ENCODE measurements around the gene MISP. TPM values are rescaled to one million over a fixed set of nuclear protein-coding genes. Genes with fewer than 3 reads are reported as not detected.

MISP gene
- total RNA-seq, 1 donor from 2014 or later: not detected

DNA sequence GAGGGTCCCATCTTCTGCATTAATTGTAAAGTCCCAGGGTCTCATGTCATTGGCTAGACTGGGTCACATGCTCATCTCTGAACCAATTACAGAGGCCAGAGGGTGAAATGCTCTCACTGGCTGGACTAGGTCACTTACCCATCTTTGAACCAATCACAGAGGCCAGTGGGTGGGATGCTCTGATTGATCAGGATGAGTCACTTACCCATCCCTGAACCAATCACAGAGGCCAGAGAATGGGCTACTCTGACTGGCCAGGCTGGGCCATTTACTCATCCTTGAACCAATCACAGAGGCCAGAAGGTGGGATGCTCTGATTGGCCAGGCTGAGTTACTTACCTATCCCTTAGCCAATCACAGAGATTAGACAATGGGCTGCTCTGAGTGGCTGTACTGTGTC is 5.3 kb downstream of the MISP start:
- Histone ChIP-seq H3K27me3 (ENCODE audit: control insufficient read depth in 3 of 3, insufficient read depth in 3 of 3, low read length in 3 of 3) (peaks cover 4 to 22% (median 19%) of the 10 kb centered on the region in 3 donors), H3K9ac (ENCODE audit: low read depth in 1 of 3, low read length in 3 of 3) (no peak overlapping the region)

DNA sequence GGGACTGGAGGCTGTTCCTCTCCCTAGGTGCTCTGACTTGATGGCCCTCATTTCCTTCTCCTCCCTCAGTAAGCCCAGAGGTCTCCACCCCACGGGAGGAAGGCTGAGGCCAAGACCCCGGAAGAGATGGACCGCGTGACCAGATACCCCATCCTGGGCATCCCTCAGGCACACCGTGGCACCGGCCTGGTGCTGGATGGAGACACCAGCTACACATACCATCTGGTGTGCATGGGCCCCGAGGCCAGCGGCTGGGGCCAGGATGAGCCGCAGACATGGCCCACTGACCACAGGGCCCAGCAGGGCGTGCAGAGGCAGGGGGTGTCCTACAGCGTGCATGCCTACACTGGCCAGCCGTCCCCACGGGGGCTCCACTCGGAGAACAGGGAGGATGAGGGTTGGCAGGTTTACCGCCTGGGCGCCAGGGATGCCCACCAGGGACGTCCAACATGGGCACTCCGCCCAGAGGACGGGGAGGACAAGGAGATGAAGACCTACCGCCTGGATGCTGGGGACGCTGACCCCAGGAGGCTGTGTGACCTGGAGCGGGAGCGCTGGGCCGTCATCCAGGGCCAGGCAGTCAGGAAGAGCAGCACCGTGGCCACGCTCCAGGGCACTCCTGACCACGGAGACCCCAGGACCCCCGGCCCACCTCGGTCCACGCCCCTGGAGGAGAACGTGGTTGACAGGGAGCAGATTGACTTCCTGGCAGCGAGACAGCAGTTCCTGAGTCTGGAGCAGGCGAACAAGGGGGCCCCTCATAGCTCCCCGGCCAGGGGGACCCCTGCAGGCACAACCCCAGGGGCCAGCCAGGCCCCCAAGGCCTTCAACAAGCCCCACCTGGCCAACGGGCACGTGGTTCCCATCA is 6.1 kb downstream of the MISP start:
- H3K4me1 ChIP-seq (ENCODE audit: control insufficient read depth in 3 of 3, insufficient read depth in 3 of 3, low read length in 3 of 3): no peaks in the 10 kb centered on the region
- H3K27ac ChIP-seq (ENCODE audit: low read depth, low read length): no peak overlapping the region
- H3K36me3 ChIP-seq (ENCODE audit: control insufficient read depth in 3 of 3, insufficient read depth in 3 of 3, low read length in 3 of 3): no peaks in the 10 kb centered on the region
- H3K4me3 ChIP-seq (ENCODE audit: low read length in 3 of 3): no peak overlapping the region
- peaks cover 4 to 16% (median 15%) of the 10 kb centered on the region in 3 donors for H3K27me3 ChIP-seq (ENCODE audit: control insufficient read depth in 3 of 3, insufficient read depth in 3 of 3, low read length in 3 of 3)
- H3K9me3 ChIP-seq (ENCODE audit: control insufficient read depth in 3 of 3, low read length in 3 of 3): peaks cover 0 to 5% (median 0%) of the 10 kb centered on the region in 3 donors
- H3K9ac ChIP-seq (ENCODE audit: low read depth in 1 of 3, low read length in 3 of 3): no peak overlapping the region

More for the DNA sequence above, 5.3 kb downstream of the MISP start:
- H3K4me1 ChIP-seq (ENCODE audit: control insufficient read depth in 3 of 3, insufficient read depth in 3 of 3, low read length in 3 of 3): no peaks in the 10 kb centered on the region
- H3K27ac ChIP-seq (ENCODE audit: low read depth, low read length): no peak overlapping the region
- peaks cover 0 to under 1% (median 0%) of the 10 kb centered on the region in 3 donors for H3K9me3 ChIP-seq (ENCODE audit: control insufficient read depth in 3 of 3, low read length in 3 of 3)
- H3K36me3 ChIP-seq (ENCODE audit: control insufficient read depth in 3 of 3, insufficient read depth in 3 of 3, low read length in 3 of 3): no peaks in the 10 kb centered on the region
- H3K4me3 ChIP-seq (ENCODE audit: low read length in 3 of 3): no peak overlapping the region

DNA sequence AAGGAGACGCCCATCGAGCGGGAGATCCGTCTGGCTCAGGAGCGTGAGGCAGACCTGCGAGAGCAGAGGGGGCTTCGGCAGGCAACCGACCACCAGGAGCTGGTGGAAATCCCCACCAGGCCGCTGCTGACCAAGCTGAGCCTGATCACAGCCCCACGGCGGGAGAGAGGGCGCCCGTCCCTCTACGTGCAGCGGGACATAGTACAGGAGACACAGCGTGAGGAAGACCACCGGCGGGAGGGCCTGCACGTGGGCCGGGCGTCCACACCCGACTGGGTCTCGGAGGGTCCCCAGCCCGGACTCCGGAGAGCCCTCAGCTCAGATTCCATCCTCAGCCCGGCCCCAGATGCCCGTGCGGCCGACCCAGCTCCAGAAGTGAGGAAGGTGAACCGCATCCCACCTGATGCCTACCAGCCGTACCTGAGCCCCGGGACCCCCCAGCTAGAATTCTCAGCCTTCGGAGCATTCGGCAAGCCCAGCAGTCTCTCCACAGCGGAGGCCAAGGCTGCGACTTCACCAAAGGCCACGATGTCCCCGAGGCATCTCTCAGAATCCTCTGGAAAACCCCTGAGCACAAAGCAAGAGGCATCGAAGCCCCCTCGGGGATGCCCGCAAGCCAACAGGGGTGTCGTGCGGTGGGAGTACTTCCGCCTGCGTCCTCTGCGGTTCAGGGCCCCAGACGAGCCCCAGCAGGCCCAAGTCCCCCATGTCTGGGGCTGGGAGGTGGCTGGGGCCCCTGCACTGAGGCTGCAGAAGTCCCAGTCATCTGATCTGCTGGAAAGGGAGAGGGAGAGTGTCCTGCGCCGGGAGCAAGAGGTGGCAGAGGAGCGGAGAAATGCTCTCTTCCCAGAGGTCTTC is 7.1 kb downstream of the MISP start:
- H3K4me3 ChIP-seq (ENCODE audit: low read length in 3 of 3): no peak overlapping the region
- H3K36me3 ChIP-seq (ENCODE audit: control insufficient read depth in 3 of 3, insufficient read depth in 3 of 3, low read length in 3 of 3): no peaks in the 10 kb centered on the region
- H3K27me3 ChIP-seq (ENCODE audit: control insufficient read depth in 3 of 3, insufficient read depth in 3 of 3, low read length in 3 of 3): peaks cover 4 to 10% (median 10%) of the 10 kb centered on the region in 3 donors
- peaks cover 0 to 5% (median 0%) of the 10 kb centered on the region in 3 donors for H3K9me3 ChIP-seq (ENCODE audit: control insufficient read depth in 3 of 3, low read length in 3 of 3)
- H3K27ac ChIP-seq (ENCODE audit: low read depth, low read length): no peak overlapping the region
- H3K4me1 ChIP-seq (ENCODE audit: control insufficient read depth in 3 of 3, insufficient read depth in 3 of 3, low read length in 3 of 3): no peaks in the 10 kb centered on the region
- no peak overlapping the region for H3K9ac ChIP-seq (ENCODE audit: low read depth in 1 of 3, low read length in 3 of 3)

DNA sequence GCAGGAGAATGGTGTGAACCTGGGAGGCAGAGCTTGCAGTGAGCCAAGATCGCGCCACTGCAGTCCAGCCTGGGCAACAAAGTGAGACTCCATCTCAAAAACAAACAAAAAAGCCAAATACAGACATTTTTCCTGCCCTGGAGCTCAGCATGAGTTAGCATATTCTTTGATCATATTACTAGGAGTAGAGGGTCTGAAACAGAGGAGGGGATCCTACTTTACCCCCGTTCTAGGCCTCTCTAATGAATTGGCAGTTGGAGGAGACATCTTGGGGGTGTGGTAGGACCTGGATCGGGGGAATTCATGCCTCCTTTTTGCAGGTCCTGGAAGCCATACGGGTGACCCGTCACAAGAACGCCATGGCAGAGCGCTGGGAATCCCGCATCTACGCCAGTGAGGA is 12.3 kb downstream of the MISP start:
- H3K9me3 ChIP-seq (ENCODE audit: control insufficient read depth in 3 of 3, low read length in 3 of 3): peaks cover 0 to 5% (median 0%) of the 10 kb centered on the region in 3 donors
- H3K4me1 ChIP-seq (ENCODE audit: control insufficient read depth in 3 of 3, insufficient read depth in 3 of 3, low read length in 3 of 3): no peaks in the 10 kb centered on the region
- no peak overlapping the region for H3K27ac ChIP-seq (ENCODE audit: low read depth, low read length)
- H3K9ac ChIP-seq (ENCODE audit: low read depth in 1 of 3, low read length in 3 of 3): no peak overlapping the region
- peaks cover 3 to 22% (median 4%) of the 10 kb centered on the region in 3 donors for H3K27me3 ChIP-seq (ENCODE audit: control insufficient read depth in 3 of 3, insufficient read depth in 3 of 3, low read length in 3 of 3)
- H3K36me3 ChIP-seq (ENCODE audit: control insufficient read depth in 3 of 3, insufficient read depth in 3 of 3, low read length in 3 of 3): no peaks in the 10 kb centered on the region
- H3K4me3 ChIP-seq (ENCODE audit: low read length in 3 of 3): no peak overlapping the region

DNA sequence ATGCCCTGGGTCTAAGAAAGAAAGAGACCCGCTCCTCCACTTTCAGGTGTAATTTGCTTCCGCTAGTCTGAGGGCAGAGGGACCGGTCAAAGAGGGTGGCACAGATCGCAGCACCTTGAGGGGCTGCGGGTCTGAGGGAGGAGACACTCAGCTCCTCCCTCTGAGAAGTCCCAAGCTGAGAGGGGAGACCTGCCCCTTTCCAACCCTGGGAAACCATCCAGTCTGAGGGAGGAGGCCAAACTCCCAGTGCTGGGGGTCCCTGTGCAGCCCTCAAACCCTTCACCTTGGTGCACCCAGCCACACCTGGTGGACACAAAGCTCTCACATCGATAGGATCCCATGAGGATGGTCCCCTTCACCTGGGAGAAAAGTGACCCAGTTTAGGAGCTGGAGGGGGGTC is 13.0 kb downstream of the MISP start:
- Histone ChIP-seq H3K4me3 (ENCODE audit: low read length in 3 of 3) (no peak overlapping the region), H3K27me3 (ENCODE audit: control insufficient read depth in 3 of 3, insufficient read depth in 3 of 3, low read length in 3 of 3) (peaks cover 3 to 26% (median 4%) of the 10 kb centered on the region in 3 donors), H3K36me3 (ENCODE audit: control insufficient read depth in 3 of 3, insufficient read depth in 3 of 3, low read length in 3 of 3) (no peaks in the 10 kb centered on the region), H3K9me3 (ENCODE audit: control insufficient read depth in 3 of 3, low read length in 3 of 3) (peaks cover 0 to 5% (median 0%) of the 10 kb centered on the region in 3 donors), H3K27ac (ENCODE audit: low read depth, low read length) (no peak overlapping the region), H3K9ac (ENCODE audit: low read depth in 1 of 3, low read length in 3 of 3) (no peak overlapping the region), H3K4me1 (ENCODE audit: control insufficient read depth in 3 of 3, insufficient read depth in 3 of 3, low read length in 3 of 3) (no peaks in the 10 kb centered on the region)

DNA sequence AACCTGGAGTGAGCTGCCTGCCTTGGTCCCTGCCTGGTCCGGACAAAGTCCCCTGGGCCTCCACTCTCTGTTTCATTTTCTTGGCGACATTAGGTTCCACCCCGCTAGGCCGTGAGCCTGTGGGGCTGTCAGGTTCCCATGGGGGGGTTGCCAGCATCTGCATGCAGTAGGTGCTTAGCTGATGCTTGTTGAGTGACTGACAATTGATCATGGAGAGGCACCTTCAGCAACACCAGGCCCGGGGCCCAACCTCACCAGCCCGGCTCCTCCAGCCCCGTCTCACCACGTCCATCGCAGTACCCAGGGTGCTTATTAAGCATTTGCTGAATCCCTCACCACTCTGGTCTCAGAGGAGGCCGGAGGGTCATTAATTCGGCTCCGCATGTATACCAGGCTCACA is 13.4 kb downstream of the MISP start:
- no peak overlapping the region for H3K27ac ChIP-seq (ENCODE audit: low read depth, low read length)
- no peaks in the 10 kb centered on the region for H3K36me3 ChIP-seq (ENCODE audit: control insufficient read depth in 3 of 3, insufficient read depth in 3 of 3, low read length in 3 of 3)
- H3K9me3 ChIP-seq (ENCODE audit: control insufficient read depth in 3 of 3, low read length in 3 of 3): peaks cover 0 to 5% (median 0%) of the 10 kb centered on the region in 3 donors
- H3K4me3 ChIP-seq (ENCODE audit: low read length in 3 of 3): no peak overlapping the region
- no peaks in the 10 kb centered on the region for H3K4me1 ChIP-seq (ENCODE audit: control insufficient read depth in 3 of 3, insufficient read depth in 3 of 3, low read length in 3 of 3)
- peaks cover 3 to 26% (median 4%) of the 10 kb centered on the region in 3 donors for H3K27me3 ChIP-seq (ENCODE audit: control insufficient read depth in 3 of 3, insufficient read depth in 3 of 3, low read length in 3 of 3)
- H3K9ac ChIP-seq (ENCODE audit: low read depth in 1 of 3, low read length in 3 of 3): no peak overlapping the region

DNA sequence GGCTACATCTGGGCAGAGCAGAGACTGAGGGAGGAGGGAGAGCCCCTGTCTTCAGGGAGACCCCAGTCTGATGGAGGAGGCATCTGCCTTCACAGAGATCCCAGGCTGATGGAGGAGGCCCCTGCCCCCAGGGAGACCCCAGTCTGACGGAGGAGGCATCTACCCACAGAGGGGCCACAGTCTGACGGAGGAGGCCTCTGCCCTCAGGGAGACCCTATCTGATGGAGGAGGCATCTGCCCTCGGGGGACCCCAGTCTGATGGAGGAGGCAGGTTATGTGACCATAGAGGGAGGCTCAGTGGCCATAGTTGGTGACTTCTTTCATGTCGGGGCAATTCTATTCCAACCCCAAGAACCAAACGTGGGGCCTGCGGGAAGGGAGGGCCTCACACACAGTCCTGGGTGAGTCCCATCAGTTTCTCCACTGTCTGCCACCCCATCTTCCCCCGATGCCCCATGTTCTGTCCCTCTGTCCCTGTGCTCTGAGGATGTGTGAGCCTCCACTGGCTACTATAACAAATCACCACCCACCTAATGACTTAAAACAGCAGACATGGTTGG is 14.3 kb downstream of the MISP start:
- Histone ChIP-seq H3K36me3 (ENCODE audit: control insufficient read depth in 3 of 3, insufficient read depth in 3 of 3, low read length in 3 of 3) (no peaks in the 10 kb centered on the region), H3K4me3 (ENCODE audit: low read length in 3 of 3) (no peak overlapping the region), H3K27ac (ENCODE audit: low read depth, low read length) (no peak overlapping the region), H3K9ac (ENCODE audit: low read depth in 1 of 3, low read length in 3 of 3) (no peak overlapping the region), H3K4me1 (ENCODE audit: control insufficient read depth in 3 of 3, insufficient read depth in 3 of 3, low read length in 3 of 3) (no peaks in the 10 kb centered on the region), H3K9me3 (ENCODE audit: control insufficient read depth in 3 of 3, low read length in 3 of 3) (peaks cover 0 to 5% (median 0%) of the 10 kb centered on the region in 3 donors), H3K27me3 (ENCODE audit: control insufficient read depth in 3 of 3, insufficient read depth in 3 of 3, low read length in 3 of 3) (peaks cover 3 to 26% (median 4%) of the 10 kb centered on the region in 3 donors)

DNA sequence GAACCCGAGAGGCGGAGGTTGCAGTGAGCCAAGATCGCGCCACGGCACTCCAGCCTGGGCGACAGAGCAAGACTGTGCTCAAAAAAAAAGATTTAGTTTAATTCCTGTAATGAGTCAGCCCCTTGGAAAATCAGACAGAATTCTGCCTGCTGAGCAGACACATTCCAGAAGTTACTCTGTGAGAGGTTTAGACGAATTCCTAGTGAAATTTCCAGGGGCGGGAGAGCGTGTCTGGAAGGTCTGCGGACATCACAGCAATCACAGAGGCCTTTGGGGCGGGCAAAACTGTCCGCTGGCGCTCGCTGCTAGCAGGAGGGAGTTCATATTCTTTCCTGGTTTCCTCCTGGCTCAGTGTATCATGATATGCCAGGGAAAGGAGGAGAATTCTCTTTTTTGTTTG is 17.5 kb downstream of the MISP start:
- no peaks in the 10 kb centered on the region for H3K36me3 ChIP-seq (ENCODE audit: control insufficient read depth in 3 of 3, insufficient read depth in 3 of 3, low read length in 3 of 3)
- no peak overlapping the region for H3K4me3 ChIP-seq (ENCODE audit: low read length in 3 of 3)
- H3K9ac ChIP-seq (ENCODE audit: low read depth in 1 of 3, low read length in 3 of 3): no peak overlapping the region
- H3K27ac ChIP-seq (ENCODE audit: low read depth, low read length): no peak overlapping the region
- H3K9me3 ChIP-seq (ENCODE audit: control insufficient read depth in 3 of 3, low read length in 3 of 3): no peaks in the 10 kb centered on the region
- H3K4me1 ChIP-seq (ENCODE audit: control insufficient read depth in 3 of 3, insufficient read depth in 3 of 3, low read length in 3 of 3): no peaks in the 10 kb centered on the region
- H3K27me3 ChIP-seq (ENCODE audit: control insufficient read depth in 3 of 3, insufficient read depth in 3 of 3, low read length in 3 of 3): peaks cover 3 to 23% (median 4%) of the 10 kb centered on the region in 3 donors

DNA sequence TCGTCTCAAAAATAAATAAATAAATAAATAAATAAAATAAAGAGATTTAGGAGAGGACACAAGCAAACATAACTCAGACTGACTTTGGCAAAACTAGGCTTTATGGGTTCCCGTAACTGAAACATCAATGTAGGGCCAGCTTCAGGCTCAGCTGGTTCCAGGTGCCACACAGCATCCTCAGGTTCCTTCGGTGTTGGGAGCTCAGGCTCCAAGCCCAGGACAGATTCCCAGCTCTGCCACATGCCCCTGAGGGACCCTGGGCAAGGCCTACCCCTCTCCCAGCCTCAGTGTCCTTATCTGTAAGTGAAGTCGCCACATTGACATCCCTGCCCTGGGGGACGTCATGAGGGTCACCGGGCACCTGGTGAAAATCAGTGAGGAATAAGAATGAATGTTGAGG is 18.7 kb downstream of the MISP start:
- no peak overlapping the region for H3K9ac ChIP-seq (ENCODE audit: low read depth in 1 of 3, low read length in 3 of 3)
- no peak overlapping the region for H3K27ac ChIP-seq (ENCODE audit: low read depth, low read length)
- no peaks in the 10 kb centered on the region for H3K36me3 ChIP-seq (ENCODE audit: control insufficient read depth in 3 of 3, insufficient read depth in 3 of 3, low read length in 3 of 3)
- no peak overlapping the region for H3K4me3 ChIP-seq (ENCODE audit: low read length in 3 of 3)
- H3K9me3 ChIP-seq (ENCODE audit: control insufficient read depth in 3 of 3, low read length in 3 of 3): no peaks in the 10 kb centered on the region
- peaks cover 3 to 21% (median 4%) of the 10 kb centered on the region in 3 donors for H3K27me3 ChIP-seq (ENCODE audit: control insufficient read depth in 3 of 3, insufficient read depth in 3 of 3, low read length in 3 of 3)
- no peaks in the 10 kb centered on the region for H3K4me1 ChIP-seq (ENCODE audit: control insufficient read depth in 3 of 3, insufficient read depth in 3 of 3, low read length in 3 of 3)

Data from skeletal muscle tissue (tissue), 4 donors.